ENCODE data around the gene DNTT. TPM values are rescaled to one million over a fixed set of nuclear protein-coding genes. Genes with fewer than 3 reads are reported as not detected.
"Not testable (repeated sequence)": the region's sequence is repeated elsewhere in the genome, so short reads cannot be mapped to it uniquely, and the experiment has no call there.

DNTT gene
- total RNA-seq, 4 donors from 2014 or later: not detected

DNA sequence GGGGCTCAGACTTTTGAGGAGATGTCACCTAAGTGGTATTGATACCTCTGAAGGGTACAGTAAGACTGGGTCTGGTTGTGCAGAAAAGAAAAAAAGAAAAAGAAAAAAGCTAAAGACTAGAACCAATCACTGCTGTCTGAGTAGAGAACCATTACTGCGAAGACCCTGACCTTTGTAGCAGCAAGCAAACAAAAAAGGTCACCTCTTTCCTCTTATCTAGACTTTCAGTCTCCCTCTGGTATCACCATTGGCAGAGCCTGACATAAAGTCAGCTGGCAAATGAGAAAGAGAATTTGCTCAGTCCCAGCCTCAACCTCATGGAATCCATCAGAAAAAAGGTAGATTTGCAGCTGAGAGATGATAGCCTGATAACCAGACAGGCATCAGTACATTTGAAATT is 2.6 kb upstream of the DNTT start:
- H3K9me3 ChIP-seq: no peaks in the 10 kb centered on the region
- H3K4me1 ChIP-seq: no peaks in the 10 kb centered on the region
- no peak overlapping the region for H3K4me3 ChIP-seq
- H3K27me3 ChIP-seq: no peaks in the 10 kb centered on the region
- no peak overlapping the region for H3K27ac ChIP-seq
- no peaks in the 10 kb centered on the region for H3K36me3 ChIP-seq
- DNase-seq: no peak
- TF ChIP-seq, protein P1, sequence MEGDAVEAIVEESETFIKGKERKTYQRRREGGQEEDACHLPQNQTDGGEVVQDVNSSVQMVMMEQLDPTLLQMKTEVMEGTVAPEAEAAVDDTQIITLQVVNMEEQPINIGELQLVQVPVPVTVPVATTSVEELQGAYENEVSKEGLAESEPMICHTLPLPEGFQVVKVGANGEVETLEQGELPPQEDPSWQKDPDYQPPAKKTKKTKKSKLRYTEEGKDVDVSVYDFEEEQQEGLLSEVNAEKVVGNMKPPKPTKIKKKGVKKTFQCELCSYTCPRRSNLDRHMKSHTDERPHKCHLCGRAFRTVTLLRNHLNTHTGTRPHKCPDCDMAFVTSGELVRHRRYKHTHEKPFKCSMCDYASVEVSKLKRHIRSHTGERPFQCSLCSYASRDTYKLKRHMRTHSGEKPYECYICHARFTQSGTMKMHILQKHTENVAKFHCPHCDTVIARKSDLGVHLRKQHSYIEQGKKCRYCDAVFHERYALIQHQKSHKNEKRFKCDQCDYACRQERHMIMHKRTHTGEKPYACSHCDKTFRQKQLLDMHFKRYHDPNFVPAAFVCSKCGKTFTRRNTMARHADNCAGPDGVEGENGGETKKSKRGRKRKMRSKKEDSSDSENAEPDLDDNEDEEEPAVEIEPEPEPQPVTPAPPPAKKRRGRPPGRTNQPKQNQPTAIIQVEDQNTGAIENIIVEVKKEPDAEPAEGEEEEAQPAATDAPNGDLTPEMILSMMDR (IDR thresholded peaks at IDR 0.05): no peak
- TF ChIP-seq POLR2A (IDR thresholded peaks at IDR 0.05): no peak

DNA sequence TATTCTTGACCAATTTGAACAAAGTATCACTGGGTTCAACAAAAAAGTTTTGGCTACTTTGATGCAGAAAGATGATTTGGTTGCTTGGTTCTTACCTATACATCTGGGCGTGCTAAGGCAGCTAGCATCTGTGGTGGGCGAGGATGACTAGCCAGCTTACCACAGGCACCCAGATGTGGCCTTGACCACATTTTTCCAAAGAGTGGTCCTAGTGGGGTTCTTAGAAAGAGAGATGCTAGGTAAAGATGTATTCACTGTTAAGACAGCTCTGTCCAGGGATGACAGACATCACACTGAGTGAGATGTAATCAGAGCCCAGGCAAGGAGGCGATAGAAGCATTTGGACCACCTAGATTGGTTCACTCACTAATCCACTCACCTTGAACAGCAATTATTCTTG is 785 bp downstream of the DNTT start:
- no peaks in the 10 kb centered on the region for H3K4me1 ChIP-seq
- H3K9me3 ChIP-seq: no peaks in the 10 kb centered on the region
- TF ChIP-seq, protein P1 (IDR thresholded peaks at IDR 0.05): no peak
- no peak for TF ChIP-seq POLR2A (IDR thresholded peaks at IDR 0.05)
- no peaks in the 10 kb centered on the region for H3K36me3 ChIP-seq
- no peak for DNase-seq
- H3K27ac ChIP-seq: no peak overlapping the region
- no peaks in the 10 kb centered on the region for H3K27me3 ChIP-seq
- H3K4me3 ChIP-seq: no peak overlapping the region

DNA sequence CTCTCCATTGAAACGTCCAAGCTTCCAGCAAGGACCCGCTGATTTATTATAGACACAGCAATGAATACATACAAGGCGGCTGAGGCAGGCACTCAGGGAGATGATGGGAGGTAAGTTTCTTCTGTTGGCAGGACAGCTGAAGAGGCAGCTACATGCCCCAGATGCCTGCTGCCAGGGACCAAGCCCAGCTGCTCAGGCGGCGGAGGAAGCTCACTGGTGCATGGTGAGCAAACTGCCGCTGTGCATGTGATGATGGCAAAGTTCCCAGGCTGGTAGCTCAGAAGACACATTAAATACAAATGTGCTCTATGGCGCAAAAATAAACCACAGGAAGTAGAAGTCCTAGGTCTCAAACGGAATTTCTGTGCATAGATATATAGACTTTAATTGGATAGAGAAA is 2.3 kb downstream of the DNTT start:
- TF ChIP-seq, protein P1 (IDR thresholded peaks at IDR 0.05): no peak
- TF ChIP-seq POLR2A (IDR thresholded peaks at IDR 0.05): no peak
- no peaks in the 10 kb centered on the region for H3K4me1 ChIP-seq
- no peaks in the 10 kb centered on the region for H3K36me3 ChIP-seq
- no peaks in the 10 kb centered on the region for H3K27me3 ChIP-seq
- H3K27ac ChIP-seq: no peak overlapping the region
- H3K9me3 ChIP-seq: no peaks in the 10 kb centered on the region
- DNase-seq: peak in 2 of 3 donors; percentile 49 to 67
- no peak overlapping the region for H3K4me3 ChIP-seq

DNA sequence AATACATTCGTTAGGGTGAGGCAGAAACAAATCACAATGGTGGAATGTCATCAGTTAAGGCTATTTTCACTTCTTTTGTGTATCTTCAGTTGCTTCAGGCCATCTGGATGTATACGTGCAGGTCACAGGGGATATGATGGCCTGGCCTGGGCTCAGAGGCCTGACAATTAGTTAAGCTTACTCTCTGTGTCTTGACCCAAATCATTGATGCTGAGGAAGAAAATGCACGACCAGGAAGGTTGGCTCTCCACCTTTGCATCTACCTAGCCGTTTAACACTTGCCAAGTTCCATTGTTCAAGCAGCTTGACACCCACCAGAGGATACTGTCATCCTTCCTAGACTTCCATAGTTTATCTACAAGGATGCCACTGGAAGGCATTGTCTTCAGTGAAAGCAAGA is 4.6 kb downstream of the DNTT start:
- H3K4me1 ChIP-seq, H3K9me3 ChIP-seq, H3K27me3 ChIP-seq, H3K27ac ChIP-seq, H3K36me3 ChIP-seq, H3K4me3 ChIP-seq, DNase-seq: not testable (repeated sequence)

DNA sequence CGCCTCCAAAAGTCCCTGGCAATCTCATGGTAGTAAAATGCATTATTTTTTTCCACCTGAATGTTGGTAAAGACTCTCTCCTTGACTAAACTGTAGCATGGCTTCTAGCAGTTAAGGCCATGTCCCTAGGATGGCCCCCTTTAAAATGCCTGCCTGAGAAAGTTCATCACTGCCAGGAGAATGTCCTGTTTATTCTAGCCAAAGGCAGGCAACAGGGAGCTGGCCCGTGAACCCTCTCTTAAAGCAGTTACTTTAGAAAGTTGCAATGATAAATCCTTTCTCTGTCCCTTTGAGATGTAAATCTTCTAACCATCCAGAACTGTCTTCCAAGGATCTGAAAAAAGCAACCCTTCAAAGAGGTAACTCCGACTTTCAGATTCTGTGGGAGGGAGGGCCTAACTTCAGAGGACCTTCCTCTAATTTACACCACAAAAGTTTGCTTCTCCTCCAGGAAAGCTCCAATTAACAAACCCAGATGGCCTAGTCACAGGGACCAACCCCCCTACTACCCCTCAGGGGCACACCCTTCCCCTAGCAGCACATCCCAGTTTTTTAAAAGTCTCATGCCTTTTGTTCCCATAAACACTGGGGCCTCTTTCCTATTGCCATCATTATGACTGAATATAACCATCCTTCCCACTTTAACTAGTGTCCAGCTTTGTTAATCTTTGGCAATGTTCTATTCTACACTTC is 5.5 kb downstream of the DNTT start:
- Histone ChIP-seq H3K4me1 (no peaks in the 10 kb centered on the region), H3K27ac (no peak overlapping the region), H3K4me3 (no peak overlapping the region), H3K27me3 (no peaks in the 10 kb centered on the region), H3K9me3 (no peaks in the 10 kb centered on the region), H3K36me3 (no peaks in the 10 kb centered on the region)
- TF ChIP-seq, protein P1 (IDR thresholded peaks at IDR 0.05): no peak
- TF ChIP-seq POLR2A (IDR thresholded peaks at IDR 0.05): no peak
- DNase-seq: no peak

DNA sequence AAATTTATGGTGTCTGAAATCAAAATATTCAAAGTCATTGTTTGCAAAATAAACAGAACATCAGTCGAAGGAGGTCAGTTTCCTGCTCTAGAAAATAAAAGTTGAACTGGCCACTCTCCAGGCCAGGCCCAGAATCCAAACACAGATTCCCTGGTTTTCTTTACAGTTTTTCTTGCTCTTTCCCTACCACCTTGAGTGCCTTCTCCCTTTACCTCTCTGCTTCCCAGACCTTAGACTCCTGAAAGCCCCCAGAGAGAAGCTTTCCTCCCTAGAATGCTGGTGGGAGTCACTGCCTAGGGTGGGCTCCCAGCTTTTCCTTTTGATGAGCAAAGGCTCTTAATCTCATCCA is 6.1 kb downstream of the DNTT start:
- Histone ChIP-seq H3K27ac (no peak overlapping the region), H3K4me1 (no peaks in the 10 kb centered on the region), H3K36me3 (no peaks in the 10 kb centered on the region), H3K4me3 (no peak overlapping the region), H3K27me3 (no peaks in the 10 kb centered on the region), H3K9me3 (no peaks in the 10 kb centered on the region)
- TF ChIP-seq POLR2A (IDR thresholded peaks at IDR 0.05): no peak
- TF ChIP-seq, protein P1 (IDR thresholded peaks at IDR 0.05): no peak
- no peak for DNase-seq

Data from Peyer's patch (tissue), 4 donors.